Neural progenitor cell (in vitro differentiated cells): ENCODE measurements around the gene ODC1. TPM values are rescaled to one million over a fixed set of nuclear protein-coding genes. Genes with fewer than 3 reads are reported as not detected.
A peak's percentile ranks its signal among the peaks of the same experiment; 100 is the strongest.

Experiments used
- DNase-seq: peaks from one replicate; pipeline ENCODE4 v3.0.0-alpha.2; 2016; ENCODE audit warnings: low spot score
- H2AFZ ChIP-seq: fragments of 200-600 bp; sonication (generic); replicated peaks from 2 replicates; pipeline ENCODE4 v1.6.1; 2016; ENCODE audit warnings: antibody characterized with exemption
- H3F3A ChIP-seq: fragments of 200-600 bp; sonication (generic); 2 replicates; pipeline ENCODE4 v1.6.1; 2016; ENCODE audit warnings: antibody characterized with exemption, low read depth
- H3K27ac ChIP-seq: fragments of 200-600 bp; sonication (generic); 2 replicates; pipeline ENCODE4 v1.5.1; 2016; ENCODE audit warnings: mild to moderate bottlenecking
- H3K27me3 ChIP-seq: fragments of 200-600 bp; sonication (generic); 2 replicates; pipeline ENCODE4 v1.6.1; 2016; ENCODE audit warnings: mild to moderate bottlenecking, moderate library complexity
- H3K36me3 ChIP-seq: fragments of 200-600 bp; sonication (generic); 2 replicates; pipeline ENCODE4 v1.5.1; 2016
- H3K4me1 ChIP-seq: fragments of 200-600 bp; sonication (generic); 2 replicates; pipeline ENCODE4 v1.6.1; 2016; ENCODE audit warnings: mixed run types
- H3K4me2 ChIP-seq: fragments of 200-600 bp; sonication (generic); 2 replicates; pipeline ENCODE4 v1.6.1; 2016
- H3K4me3 ChIP-seq: fragments of 200-600 bp; sonication (generic); 2 replicates; pipeline ENCODE4 v1.5.1; 2016
- H3K79me2 ChIP-seq: fragments of 200-600 bp; sonication (generic); 2 replicates; pipeline ENCODE4 v1.6.1; 2016; ENCODE audit warnings: low read depth
- H3K9ac ChIP-seq: fragments of 200-600 bp; sonication (generic); 2 replicates; pipeline ENCODE4 v1.6.1; 2016
- H3K9me3 ChIP-seq: fragments of 200-600 bp; sonication (generic); 2 replicates; pipeline ENCODE4 v1.5.1; 2016; ENCODE audit warnings: low read depth
- H4K20me1 ChIP-seq: fragments of 200-600 bp; sonication (generic); 2 replicates; pipeline ENCODE4 v1.6.1; 2016; ENCODE audit warnings: low read depth
- H3K27ac Mint-ChIP-seq: 3 replicates; pipeline ENCODE4 v1.8.0; 2021; ENCODE audit warnings: mixed read lengths
- H3K27me3 Mint-ChIP-seq: 2 replicates; pipeline ENCODE4 v1.8.0; 2022; ENCODE audit warnings: low read depth, mild to moderate bottlenecking, inconsistent platforms, moderate library complexity, mixed read lengths; ENCODE audit not compliant: insufficient read depth
- H3K36me3 Mint-ChIP-seq: 3 replicates; pipeline ENCODE4 v1.8.0; 2021; ENCODE audit warnings: mixed read lengths
- H3K4me1 Mint-ChIP-seq: 3 replicates; pipeline ENCODE4 v1.8.0; 2021; ENCODE audit warnings: mixed read lengths
- H3K4me3 Mint-ChIP-seq: 3 replicates; pipeline ENCODE4 v1.8.0; 2021; ENCODE audit warnings: mild to moderate bottlenecking, moderate library complexity, mixed read lengths
- H3K9me3 Mint-ChIP-seq: 3 replicates; pipeline ENCODE4 v1.8.0; 2020; ENCODE audit warnings: mixed read lengths
- CTCF ChIP-seq: fragments of 200-600 bp; sonication (generic); IDR thresholded peaks from 2 replicates; pipeline ENCODE4 v1.5.1; 2017; ENCODE audit warnings: antibody characterized with exemption, mild to moderate bottlenecking
- EZH2 ChIP-seq: fragments of 200-600 bp; sonication (generic); IDR thresholded peaks from 2 replicates; pipeline ENCODE4 v1.6.1; 2017; ENCODE audit warnings: antibody characterized with exemption, mild to moderate bottlenecking, moderate library complexity
- EZH2phosphoT487 ChIP-seq: fragments of 200-600 bp; sonication (generic); IDR thresholded peaks from 2 replicates; pipeline ENCODE4 v1.6.1; 2017; ENCODE audit warnings: antibody characterized with exemption
- total RNA-seq: library from RNA; depleted of rRNA; stranded (reverse); fragments of >200 nt; gene quantifications from 2 replicates; pipeline ENCODE4 v1.2.3, GENCODE V29; 2015; ENCODE audit warnings: low replicate concordance

ODC1 gene
- total RNA-seq, 1 donor from 2014 or later: 437 TPM

GRCh38 chr2:10415640-10416039, 32.5 kb downstream of the ODC1 start:
- H3K4me3 ChIP-seq: no peak overlapping the region
- no peak overlapping the region for H3K4me3 Mint-ChIP-seq

GRCh38 chr2:10415048-10415447, 33.1 kb downstream of the ODC1 start:
- H3K4me3 ChIP-seq: no peak overlapping the region
- H3K36me3 Mint-ChIP-seq: no peaks in the 10 kb centered on the region
- no peak overlapping the region for H3K9ac ChIP-seq
- no peak overlapping the region for H3K27ac ChIP-seq
- H3K79me2 ChIP-seq: no peaks in the 10 kb centered on the region
- TF ChIP-seq EZH2: no peak
- TF ChIP-seq EZH2phosphoT487: no peak
- no peak for TF ChIP-seq CTCF
- H3K4me1 ChIP-seq: no peaks in the 10 kb centered on the region
- no peak overlapping the region for H3K4me3 Mint-ChIP-seq
- H3K27me3 Mint-ChIP-seq: peaks cover 4% of the 10 kb centered on the region
- no peak overlapping the region for H3K4me2 ChIP-seq
- no peak for DNase-seq
- H3K9me3 ChIP-seq: no peaks in the 10 kb centered on the region
- H4K20me1 ChIP-seq: no peaks in the 10 kb centered on the region
- no peaks in the 10 kb centered on the region for H3K9me3 Mint-ChIP-seq
- peaks cover 8% of the 10 kb centered on the region for H3K4me1 Mint-ChIP-seq
- H2AFZ ChIP-seq: no peak overlapping the region
- no peaks in the 10 kb centered on the region for H3F3A ChIP-seq
- no peaks in the 10 kb centered on the region for H3K36me3 ChIP-seq
- no peaks in the 10 kb centered on the region for H3K27me3 ChIP-seq
- peak overlapping the region; percentile 14 for H3K27ac Mint-ChIP-seq

More at GRCh38 chr2:10415640-10416039, 32.5 kb downstream of the ODC1 start:
- no peak overlapping the region for H3K27ac ChIP-seq
- H3K4me1 ChIP-seq: no peaks in the 10 kb centered on the region
- H3K4me1 Mint-ChIP-seq: peaks cover 4% of the 10 kb centered on the region
- H3K79me2 ChIP-seq: no peaks in the 10 kb centered on the region
- no peaks in the 10 kb centered on the region for H3K36me3 ChIP-seq
- no peak overlapping the region for H3K4me2 ChIP-seq
- H3K9me3 Mint-ChIP-seq: no peaks in the 10 kb centered on the region
- no peaks in the 10 kb centered on the region for H3F3A ChIP-seq
- no peaks in the 10 kb centered on the region for H3K27me3 ChIP-seq
- no peak overlapping the region for H3K9ac ChIP-seq
- no peaks in the 10 kb centered on the region for H4K20me1 ChIP-seq
- no peak overlapping the region for H3K27ac Mint-ChIP-seq
- no peak overlapping the region for H2AFZ ChIP-seq
- H3K27me3 Mint-ChIP-seq: peaks cover 4% of the 10 kb centered on the region
- TF ChIP-seq EZH2 (no peak), CTCF (no peak), EZH2phosphoT487 (no peak)
- H3K9me3 ChIP-seq: no peaks in the 10 kb centered on the region
- H3K36me3 Mint-ChIP-seq: no peaks in the 10 kb centered on the region
- DNase-seq: no peak

GRCh38 chr2:10414591-10414990, 33.5 kb downstream of the ODC1 start:
- Histone ChIP-seq H3K79me2 (no peaks in the 10 kb centered on the region), H3K4me3 (no peak overlapping the region), H3K27me3 (no peaks in the 10 kb centered on the region), H4K20me1 (no peaks in the 10 kb centered on the region), H3K9ac (no peak overlapping the region), H3F3A (no peaks in the 10 kb centered on the region), H3K36me3 (no peaks in the 10 kb centered on the region), H3K9me3 (no peaks in the 10 kb centered on the region), H3K4me2 (no peak overlapping the region), H3K27ac (no peak overlapping the region), H2AFZ (no peak overlapping the region), H3K4me1 (no peaks in the 10 kb centered on the region)
- H3K36me3 Mint-ChIP-seq: no peaks in the 10 kb centered on the region
- no peaks in the 10 kb centered on the region for H3K9me3 Mint-ChIP-seq
- TF ChIP-seq EZH2: no peak
- no peak for TF ChIP-seq EZH2phosphoT487
- TF ChIP-seq CTCF: no peak
- no peak overlapping the region for H3K4me3 Mint-ChIP-seq
- H3K27me3 Mint-ChIP-seq: peaks cover 2% of the 10 kb centered on the region
- H3K27ac Mint-ChIP-seq: no peak overlapping the region
- peaks cover 8% of the 10 kb centered on the region for H3K4me1 Mint-ChIP-seq
- DNase-seq: no peak
